Mucosa of descending colon (tissue), 3 donors: ENCODE data around the gene CCSER1. TPM values are rescaled to one million over a fixed set of nuclear protein-coding genes. Genes with fewer than 3 reads are reported as not detected.

Source experiments
- ATAC-seq: fragments of 200-7000 bp; cut with Tn5 transposase; one replicate; pipeline ENCODE4 v1.9.1; 2020; ENCODE audit warnings: mild to moderate bottlenecking, moderate library complexity
- DNase-seq, 3 donors: peaks; one replicate each; pipeline ENCODE4 v3.0.0-alpha.2; 2020
- H3K36me3 ChIP-seq: fragments of 200-600 bp; one replicate; pipeline ENCODE4 v1.8.0; 2021; ENCODE audit warnings: low read depth, mild to moderate bottlenecking
- H3K4me1 ChIP-seq: fragments of 200-600 bp; one replicate; pipeline ENCODE4 v1.8.0; 2021; ENCODE audit warnings: low read depth, mild to moderate bottlenecking
- H3K4me3 ChIP-seq: fragments of 200-600 bp; one replicate; pipeline ENCODE4 v1.8.0; 2021; ENCODE audit warnings: mild to moderate bottlenecking
- H3K9me3 ChIP-seq: fragments of 200-600 bp; one replicate; pipeline ENCODE4 v1.8.0; 2021; ENCODE audit warnings: mild to moderate bottlenecking
- intact Hi-C, 2 donors: fragments of 100-400 bp; cut with DNase I in 1 of 2; cut with micrococcal nuclease in 1 of 2; formaldehyde crosslinking; loops; one replicate each; pipeline versions ENCODE4 v1.11.0 to v1.11.1; 2022; cut with DNase I, micrococcal nuclease
- total RNA-seq, 3 donors: library from RNA; stranded (reverse); fragmentation: NEBNext Ultra II Directional in 2 of 3; extraction: Animal tissue kit (Norgen Biotek cat#: 25700) in 2 of 3; gene quantifications; one replicate each; pipeline versions ENCODE4 v1.2.1 to v1.2.4, GENCODE V29; 2021 to 2023
- TF ChIP-seq, protein P1 (sequence below): fragments of 200-600 bp; IDR thresholded peaks from one replicate; pipeline ENCODE4 v1.8.0; 2022; ENCODE audit warnings: antibody characterized with exemption, mild to moderate bottlenecking
- donor health status: DM: no; HTN: no; CAD: no; lungs with moderate emphysema.
- donor health status: DM: no; HTN: no; CAD: no.
- donor health status: DM: no; HTN: yes; CAD: no.

Gene CCSER1
- total RNA-seq, 3 donors from 2014 or later = 11.1 to 32.4 (median 13.3) TPM

DNA sequence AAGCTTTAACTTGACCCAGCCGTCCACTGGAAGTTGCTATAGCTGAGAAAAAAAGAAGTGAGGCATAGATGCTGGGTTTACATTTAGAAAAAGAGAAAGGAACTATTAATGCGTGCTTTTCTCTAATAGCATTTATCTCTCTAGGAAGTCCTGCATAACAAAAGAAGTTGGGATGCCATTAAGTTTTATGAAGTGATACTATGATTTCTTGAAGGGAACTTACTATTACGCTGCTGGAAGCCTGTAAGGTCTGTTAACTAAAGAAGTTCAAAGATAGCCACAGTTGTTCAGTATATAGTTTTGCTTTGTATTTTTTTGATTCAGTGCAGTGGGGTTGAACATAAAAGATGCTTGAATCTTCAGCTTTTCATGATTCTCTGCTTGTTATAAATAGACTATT lies 203.4 kb downstream of the CCSER1 start:
- TF ChIP-seq, protein P1, sequence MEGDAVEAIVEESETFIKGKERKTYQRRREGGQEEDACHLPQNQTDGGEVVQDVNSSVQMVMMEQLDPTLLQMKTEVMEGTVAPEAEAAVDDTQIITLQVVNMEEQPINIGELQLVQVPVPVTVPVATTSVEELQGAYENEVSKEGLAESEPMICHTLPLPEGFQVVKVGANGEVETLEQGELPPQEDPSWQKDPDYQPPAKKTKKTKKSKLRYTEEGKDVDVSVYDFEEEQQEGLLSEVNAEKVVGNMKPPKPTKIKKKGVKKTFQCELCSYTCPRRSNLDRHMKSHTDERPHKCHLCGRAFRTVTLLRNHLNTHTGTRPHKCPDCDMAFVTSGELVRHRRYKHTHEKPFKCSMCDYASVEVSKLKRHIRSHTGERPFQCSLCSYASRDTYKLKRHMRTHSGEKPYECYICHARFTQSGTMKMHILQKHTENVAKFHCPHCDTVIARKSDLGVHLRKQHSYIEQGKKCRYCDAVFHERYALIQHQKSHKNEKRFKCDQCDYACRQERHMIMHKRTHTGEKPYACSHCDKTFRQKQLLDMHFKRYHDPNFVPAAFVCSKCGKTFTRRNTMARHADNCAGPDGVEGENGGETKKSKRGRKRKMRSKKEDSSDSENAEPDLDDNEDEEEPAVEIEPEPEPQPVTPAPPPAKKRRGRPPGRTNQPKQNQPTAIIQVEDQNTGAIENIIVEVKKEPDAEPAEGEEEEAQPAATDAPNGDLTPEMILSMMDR = no peak
- Histone ChIP-seq H3K36me3 (no peaks in the 10 kb centered on the region), H3K9me3 (no peaks in the 10 kb centered on the region), H3K4me3 (no peak overlapping the region), H3K4me1 (no peaks in the 10 kb centered on the region)
- intact Hi-C loops = no loop called here
- DNase-seq (no peak), ATAC-seq (no peak)

DNA sequence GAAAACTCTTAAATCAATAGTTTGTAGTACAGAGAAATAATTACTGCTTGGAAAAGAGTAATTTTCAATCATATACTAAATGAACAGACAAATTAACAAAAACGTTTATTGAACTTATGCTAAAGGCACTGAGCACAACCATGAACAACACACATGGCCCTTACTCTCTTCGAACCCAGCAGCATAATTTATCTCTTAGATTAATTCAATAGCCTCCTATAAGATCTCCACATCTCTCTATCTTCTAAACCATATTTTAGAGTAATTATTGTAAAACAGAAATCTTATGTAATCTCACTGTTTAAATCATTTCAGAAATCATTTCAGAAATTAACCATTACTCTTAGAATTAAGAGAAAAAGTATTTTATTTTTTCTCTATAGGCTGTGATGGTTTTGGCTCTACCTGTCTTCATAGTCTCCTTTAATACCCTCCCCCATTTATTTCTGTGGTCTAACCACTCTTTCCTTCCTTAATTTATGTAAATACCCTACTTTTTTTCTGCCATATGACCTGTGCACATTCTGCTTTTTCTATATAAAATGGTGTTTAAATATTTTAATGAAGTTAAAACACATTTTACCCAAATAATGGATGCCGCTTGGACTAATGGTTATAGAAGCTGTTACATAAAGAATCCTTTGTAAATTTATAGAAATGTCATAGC lies 218.5 kb downstream of the CCSER1 start:
- Histone ChIP-seq H3K4me1 (no peaks in the 10 kb centered on the region), H3K4me3 (no peak overlapping the region), H3K36me3 (no peaks in the 10 kb centered on the region), H3K9me3 (no peaks in the 10 kb centered on the region)
- DNase-seq (no peak), ATAC-seq (no peak)
- intact Hi-C loops = no loop called here
- TF ChIP-seq, protein P1 = no peak

DNA sequence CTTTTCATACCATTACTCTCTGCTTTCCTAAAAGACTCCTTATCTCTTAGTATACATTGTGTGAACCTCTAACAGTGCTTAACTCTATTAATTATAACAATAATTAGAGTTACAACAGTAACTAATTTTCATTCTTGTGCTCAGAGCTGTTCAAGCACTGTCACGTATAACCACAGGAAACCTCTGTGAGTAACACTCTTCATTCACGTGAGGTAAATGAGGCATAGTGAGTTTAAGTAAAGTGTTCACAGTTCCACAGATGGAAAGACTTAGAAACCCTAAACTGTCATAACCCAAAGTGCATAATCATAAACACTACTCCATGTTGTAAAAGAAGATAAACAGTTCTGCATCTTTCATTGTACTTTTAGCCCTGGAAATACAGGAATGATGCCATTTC lies 222.4 kb downstream of the CCSER1 start:
- H3K36me3 ChIP-seq = no peaks in the 10 kb centered on the region
- no peak overlapping the region for H3K4me3 ChIP-seq
- DNase-seq = no peak
- ATAC-seq = no peak
- TF ChIP-seq, protein P1 = no peak
- intact Hi-C loops = no loop called here
- no peaks in the 10 kb centered on the region for H3K4me1 ChIP-seq
- no peaks in the 10 kb centered on the region for H3K9me3 ChIP-seq

DNA sequence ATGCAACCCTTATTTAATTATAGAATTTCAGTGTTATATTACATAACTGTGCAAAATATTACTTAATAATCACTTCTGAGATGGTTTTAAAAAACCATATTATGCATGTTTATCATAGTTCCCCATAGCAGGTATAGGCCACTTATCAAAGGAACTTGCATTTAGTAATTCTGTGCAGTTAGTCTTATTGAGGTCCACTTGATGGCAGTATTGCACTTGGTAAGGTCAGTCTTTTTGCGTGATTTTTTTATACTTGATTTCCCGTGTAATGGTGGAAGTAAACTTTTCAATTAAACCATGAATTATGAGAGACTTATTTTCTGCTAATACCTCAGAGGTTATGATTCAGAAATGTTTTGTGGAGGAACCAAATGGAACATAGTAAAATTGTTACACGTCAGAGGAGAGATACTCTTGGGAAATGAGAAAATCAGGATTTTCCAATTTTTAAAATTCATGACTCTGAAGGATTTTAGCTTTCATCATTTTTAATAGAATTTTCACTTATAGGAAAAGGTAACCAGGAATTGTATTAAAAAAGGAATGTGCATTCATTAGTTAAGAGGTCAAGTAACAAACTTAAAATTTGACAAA lies 230.0 kb downstream of the CCSER1 start:
- Histone ChIP-seq H3K9me3 (no peaks in the 10 kb centered on the region), H3K4me1 (no peaks in the 10 kb centered on the region), H3K4me3 (no peak overlapping the region), H3K36me3 (no peaks in the 10 kb centered on the region)
- DNase-seq = no peak
- ATAC-seq = peak; percentile 39
- TF ChIP-seq, protein P1 = no peak
- intact Hi-C loops = no loop called here

DNA sequence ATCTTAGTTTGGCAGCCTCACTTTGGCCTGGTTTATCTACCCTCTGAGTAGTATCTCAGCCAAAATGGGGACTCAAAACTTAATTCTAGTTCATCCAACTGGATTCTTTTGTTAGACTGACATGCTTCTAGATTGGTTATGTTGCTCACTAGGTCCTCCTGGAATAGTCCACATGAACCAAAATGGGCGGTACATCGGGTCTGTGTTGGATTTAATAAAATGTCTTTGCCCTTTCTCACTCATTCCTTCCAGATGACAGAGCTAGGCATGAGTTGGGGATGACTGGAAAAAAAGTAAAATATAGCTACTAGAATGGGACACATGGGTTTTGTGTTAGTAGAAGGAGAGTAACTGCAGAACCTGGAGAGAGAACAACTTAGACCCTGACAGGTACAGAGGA lies 247.9 kb downstream of the CCSER1 start:
- Histone ChIP-seq H3K36me3 (no peaks in the 10 kb centered on the region), H3K4me3 (no peak overlapping the region), H3K9me3 (no peaks in the 10 kb centered on the region), H3K4me1 (no peaks in the 10 kb centered on the region)
- ATAC-seq (no peak), DNase-seq (no peak)
- TF ChIP-seq, protein P1 = no peak
- intact Hi-C loops = no loop called here
